ENCODE results near the gene KRABD2.

DNA sequence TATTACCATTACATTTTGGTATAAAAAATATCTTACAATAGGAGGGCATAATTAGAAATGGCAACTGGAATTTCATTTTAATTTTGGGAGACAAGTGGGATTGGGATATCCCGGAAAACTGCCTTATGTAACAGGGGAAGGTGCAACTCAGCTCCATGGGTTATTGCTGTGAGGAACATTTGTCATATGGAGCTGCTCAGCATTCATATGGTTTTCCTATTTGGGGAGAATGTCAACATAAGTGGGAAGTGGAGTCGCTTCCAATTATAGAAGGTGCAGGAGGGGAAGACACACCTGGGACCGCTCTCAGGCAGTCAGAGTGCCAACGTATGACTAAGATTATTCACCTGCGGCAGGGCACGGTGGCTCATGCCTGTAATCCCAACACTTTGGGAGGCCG is 26.2 kb downstream of the KRABD2 start:
- TF ChIP-seq, protein P1, sequence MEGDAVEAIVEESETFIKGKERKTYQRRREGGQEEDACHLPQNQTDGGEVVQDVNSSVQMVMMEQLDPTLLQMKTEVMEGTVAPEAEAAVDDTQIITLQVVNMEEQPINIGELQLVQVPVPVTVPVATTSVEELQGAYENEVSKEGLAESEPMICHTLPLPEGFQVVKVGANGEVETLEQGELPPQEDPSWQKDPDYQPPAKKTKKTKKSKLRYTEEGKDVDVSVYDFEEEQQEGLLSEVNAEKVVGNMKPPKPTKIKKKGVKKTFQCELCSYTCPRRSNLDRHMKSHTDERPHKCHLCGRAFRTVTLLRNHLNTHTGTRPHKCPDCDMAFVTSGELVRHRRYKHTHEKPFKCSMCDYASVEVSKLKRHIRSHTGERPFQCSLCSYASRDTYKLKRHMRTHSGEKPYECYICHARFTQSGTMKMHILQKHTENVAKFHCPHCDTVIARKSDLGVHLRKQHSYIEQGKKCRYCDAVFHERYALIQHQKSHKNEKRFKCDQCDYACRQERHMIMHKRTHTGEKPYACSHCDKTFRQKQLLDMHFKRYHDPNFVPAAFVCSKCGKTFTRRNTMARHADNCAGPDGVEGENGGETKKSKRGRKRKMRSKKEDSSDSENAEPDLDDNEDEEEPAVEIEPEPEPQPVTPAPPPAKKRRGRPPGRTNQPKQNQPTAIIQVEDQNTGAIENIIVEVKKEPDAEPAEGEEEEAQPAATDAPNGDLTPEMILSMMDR (conservative IDR thresholded peaks at IDR 0.05 in 1 of 2, IDR thresholded peaks at IDR 0.05 in 1 of 2; ENCODE audit: extremely low read depth in 1 of 2, insufficient read depth in 1 of 2, low read depth in 1 of 2, low read length in 2 of 2), result no peak
- no peak for TF ChIP-seq EZH2 (IDR thresholded peaks at IDR 0.05; ENCODE audit: borderline replicate concordance, low read length)

Measured in mammary epithelial cell (primary cell).